GM21717 (cell line): Measurements from ENCODE around the gene GNPNAT1.
"Not testable (repeated sequence)": the region's sequence is repeated elsewhere in the genome, so short reads cannot be mapped to it uniquely, and the experiment has no call there.

Experiments used
- ATAC-seq: cut with Tn5 transposase; IDR thresholded peaks from one replicate; pipeline ENCODE4 v1.9.1; 2021; ENCODE audit warnings: mild to moderate bottlenecking, moderate library complexity; ENCODE audit not compliant: unreplicated experiment

The GNPNAT1 gene

DNA sequence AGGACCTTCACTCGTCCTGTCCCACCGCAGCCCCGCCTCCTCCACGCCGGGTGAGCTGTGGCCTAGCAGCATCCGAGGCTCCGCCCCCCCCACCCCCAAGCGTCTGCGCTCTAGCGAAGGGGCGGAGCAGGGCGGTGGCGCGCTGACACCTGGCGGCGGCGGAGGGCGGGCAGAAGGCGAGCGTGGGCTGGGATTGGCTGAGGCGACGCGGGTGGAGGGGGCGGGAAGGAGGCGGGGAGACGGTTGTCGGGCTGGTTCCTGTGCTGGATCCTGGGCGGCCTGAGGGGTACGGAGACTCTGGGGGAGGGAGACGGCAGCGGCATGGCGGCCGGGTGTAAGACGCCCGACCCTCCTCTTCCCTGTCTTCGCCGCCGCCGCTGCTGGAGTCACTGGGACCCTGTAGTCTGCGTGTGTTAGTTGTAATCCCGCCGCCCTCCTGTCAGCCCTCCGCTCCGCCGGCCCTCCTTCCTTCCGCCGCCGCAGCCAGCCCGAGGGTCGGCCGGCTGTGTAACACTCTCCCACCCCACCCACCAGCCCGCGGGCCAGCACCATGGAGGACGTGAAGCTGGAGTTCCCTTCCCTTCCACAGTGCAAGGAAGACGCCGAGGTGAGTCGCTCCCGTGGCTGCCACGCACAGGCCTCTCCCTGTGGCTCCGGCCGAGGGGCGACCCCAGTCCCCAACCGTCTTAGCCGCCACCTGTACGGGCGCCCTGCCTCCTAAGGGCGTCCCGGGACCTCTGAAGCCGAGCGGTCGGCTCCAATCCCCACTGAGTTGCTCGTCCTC, 61.3 kb downstream of the GNPNAT1 start, which contains the start of gene STYX:
STYX (plus strand) TSS at position 242 of the 784 bp plus-strand sequence; CDS start at position 551, 309 bp downstream.
- ATAC-seq = peak; percentile 92

DNA sequence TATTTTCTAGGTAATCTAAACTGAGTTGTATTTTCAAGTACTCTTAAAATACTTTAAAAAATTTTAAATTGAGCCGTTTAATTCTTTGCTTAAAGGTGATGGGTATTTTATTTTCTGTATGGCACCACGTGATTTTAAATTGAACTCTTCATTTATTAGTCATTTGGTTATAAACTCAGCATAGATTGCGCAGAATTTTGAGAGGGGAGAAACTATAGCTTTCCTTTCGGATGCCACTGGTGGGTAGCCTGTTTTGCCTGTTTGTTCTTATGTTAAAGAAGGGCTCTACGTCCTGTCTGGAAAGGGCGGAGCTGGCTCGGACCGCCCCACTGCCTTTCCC, 61.9 kb downstream of the GNPNAT1 start:
- ATAC-seq = no peak

DNA sequence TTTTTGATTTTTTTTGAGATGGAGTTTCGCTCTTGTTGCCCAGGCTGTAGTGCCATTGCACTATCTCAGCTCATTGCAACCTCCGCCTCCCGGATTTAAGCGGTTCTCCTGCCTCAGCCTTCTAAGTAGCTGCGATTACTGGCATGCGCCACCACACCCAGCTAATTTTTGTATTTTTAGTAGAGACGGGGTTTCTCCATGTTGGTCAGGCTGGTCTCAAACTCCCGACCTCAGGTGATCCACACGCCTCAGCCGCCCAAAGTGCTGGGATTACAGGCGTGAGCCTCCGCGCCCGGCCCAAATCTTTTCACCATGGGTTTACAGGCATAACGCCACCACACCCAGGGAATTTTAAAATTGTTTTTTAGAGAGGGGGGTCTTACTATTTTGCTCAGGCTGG, 62.4 kb downstream of the GNPNAT1 start:
- not testable (repeated sequence) for ATAC-seq

DNA sequence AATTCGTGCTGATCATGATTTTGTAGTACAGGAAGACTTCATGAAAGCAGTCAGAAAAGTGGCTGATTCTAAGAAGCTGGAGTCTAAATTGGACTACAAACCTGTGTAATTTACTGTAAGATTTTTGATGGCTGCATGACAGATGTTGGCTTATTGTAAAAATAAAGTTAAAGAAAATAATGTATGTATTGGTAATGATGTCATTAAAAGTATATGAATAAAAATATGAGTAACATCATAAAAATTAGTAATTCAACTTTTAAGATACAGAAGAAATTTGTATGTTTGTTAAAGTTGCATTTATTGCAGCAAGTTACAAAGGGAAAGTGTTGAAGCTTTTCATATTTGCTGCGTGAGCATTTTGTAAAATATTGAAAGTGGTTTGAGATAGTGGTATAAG, 63.9 kb downstream of the GNPNAT1 start:
- not testable (repeated sequence) for ATAC-seq
